IMR-90 (cell line): ENCODE data around the gene SERPINA12.

Experiments used
- BHLHE40 ChIP-seq: fragments of 150-350 bp; IDR thresholded peaks from 2 replicates; pipeline ENCODE4 v1.6.1; 2016; ENCODE audit warnings: mild to moderate bottlenecking, low read depth, low read length
- CEBPB ChIP-seq: IDR thresholded peaks from 2 replicates; pipeline ENCODE4 v1.6.1; 2012; ENCODE audit warnings: low read depth, low read length, improper control_type of control experiment
- CHD1 ChIP-seq: IDR thresholded peaks from 2 replicates; pipeline ENCODE4 v1.6.1; 2012; ENCODE audit warnings: low read depth, low read length, improper control_type of control experiment
- FOS ChIP-seq: fragments of 150-350 bp; IDR thresholded peaks from 2 replicates; pipeline ENCODE4 v1.6.1; 2016; ENCODE audit warnings: low read depth, low read length
- MAFK ChIP-seq: IDR thresholded peaks from 2 replicates; pipeline ENCODE4 v1.6.1; 2012; ENCODE audit warnings: low read depth, low read length, improper control_type of control experiment
- MAZ ChIP-seq: IDR thresholded peaks from 2 replicates; pipeline ENCODE4 v1.6.1; 2012; ENCODE audit warnings: low read depth, mild to moderate bottlenecking, low read length, improper control_type of control experiment, moderate library complexity, borderline replicate concordance
- MXI1 ChIP-seq: IDR thresholded peaks from 2 replicates; pipeline ENCODE4 v1.6.1; 2012; ENCODE audit warnings: low read depth, mild to moderate bottlenecking, low read length, moderate library complexity, borderline replicate concordance
- NFE2L2 ChIP-seq: fragments of 150-350 bp; IDR thresholded peaks from 2 replicates; pipeline ENCODE4 v1.6.1; 2016; ENCODE audit warnings: low read depth, mild to moderate bottlenecking, low read length
- POLR2A ChIP-seq: IDR thresholded peaks from 2 replicates; pipeline ENCODE4 v1.6.1; 2012; ENCODE audit warnings: mild to moderate bottlenecking, low read depth, low read length
- RAD21 ChIP-seq: IDR thresholded peaks from 2 replicates; pipeline ENCODE4 v1.6.1; 2012; ENCODE audit warnings: low read length, improper control_type of control experiment
- RFX5 ChIP-seq: IDR thresholded peaks from 2 replicates; pipeline ENCODE4 v1.8.0; 2012; ENCODE audit warnings: low read depth, mild to moderate bottlenecking, low read length, moderate library complexity
- SMC3 ChIP-seq: fragments of 150-350 bp; IDR thresholded peaks from 2 replicates; pipeline ENCODE4 v1.6.1; 2016; ENCODE audit warnings: low read depth, mild to moderate bottlenecking, antibody characterized with exemption, low read length, moderate library complexity
- TF ChIP-seq, protein P1 (sequence below): conservative IDR thresholded peaks from 2 replicates; pipeline ENCODE4 v1.5.1; 2012; ENCODE audit warnings: mild to moderate bottlenecking, low read depth, low read length, improper control_type of control experiment
- TF ChIP-seq, protein P2 (sequence below): fragments of 150-350 bp; IDR thresholded peaks from 2 replicates; pipeline ENCODE4 v1.6.1; 2016; ENCODE audit warnings: low read depth, mild to moderate bottlenecking, low read length, moderate library complexity, borderline replicate concordance

DNA sequence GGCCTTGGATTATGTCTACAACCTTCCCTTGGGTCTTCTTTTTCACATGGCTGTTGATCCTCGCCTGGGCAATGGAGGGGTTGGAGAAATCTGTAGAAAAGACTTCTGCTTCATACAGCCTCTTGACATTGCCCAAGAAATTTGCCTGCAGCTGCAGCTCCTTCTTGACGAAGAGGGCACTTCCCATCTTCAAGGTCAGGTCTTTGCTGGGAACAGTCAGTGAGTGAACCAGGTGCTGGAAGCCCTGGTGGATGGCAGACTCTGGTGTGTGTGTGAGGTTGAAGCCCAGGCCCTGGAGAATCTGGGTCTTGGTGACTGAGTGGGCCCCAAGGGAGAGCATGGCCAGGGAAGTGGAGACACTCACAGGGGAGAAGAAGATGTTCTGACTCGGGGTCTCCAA lies 40.0 kb downstream of the SERPINA12 start:
- TF ChIP-seq, protein P1, sequence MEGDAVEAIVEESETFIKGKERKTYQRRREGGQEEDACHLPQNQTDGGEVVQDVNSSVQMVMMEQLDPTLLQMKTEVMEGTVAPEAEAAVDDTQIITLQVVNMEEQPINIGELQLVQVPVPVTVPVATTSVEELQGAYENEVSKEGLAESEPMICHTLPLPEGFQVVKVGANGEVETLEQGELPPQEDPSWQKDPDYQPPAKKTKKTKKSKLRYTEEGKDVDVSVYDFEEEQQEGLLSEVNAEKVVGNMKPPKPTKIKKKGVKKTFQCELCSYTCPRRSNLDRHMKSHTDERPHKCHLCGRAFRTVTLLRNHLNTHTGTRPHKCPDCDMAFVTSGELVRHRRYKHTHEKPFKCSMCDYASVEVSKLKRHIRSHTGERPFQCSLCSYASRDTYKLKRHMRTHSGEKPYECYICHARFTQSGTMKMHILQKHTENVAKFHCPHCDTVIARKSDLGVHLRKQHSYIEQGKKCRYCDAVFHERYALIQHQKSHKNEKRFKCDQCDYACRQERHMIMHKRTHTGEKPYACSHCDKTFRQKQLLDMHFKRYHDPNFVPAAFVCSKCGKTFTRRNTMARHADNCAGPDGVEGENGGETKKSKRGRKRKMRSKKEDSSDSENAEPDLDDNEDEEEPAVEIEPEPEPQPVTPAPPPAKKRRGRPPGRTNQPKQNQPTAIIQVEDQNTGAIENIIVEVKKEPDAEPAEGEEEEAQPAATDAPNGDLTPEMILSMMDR, result no peak
- TF ChIP-seq RAD21 (no peak), CEBPB (no peak), POLR2A (no peak), MAFK (no peak), CHD1 (no peak), SMC3 (no peak), FOS (no peak), NFE2L2 (no peak), MAZ (no peak), MXI1 (no peak), BHLHE40 (no peak), RFX5 (no peak)
- TF ChIP-seq, protein P2, sequence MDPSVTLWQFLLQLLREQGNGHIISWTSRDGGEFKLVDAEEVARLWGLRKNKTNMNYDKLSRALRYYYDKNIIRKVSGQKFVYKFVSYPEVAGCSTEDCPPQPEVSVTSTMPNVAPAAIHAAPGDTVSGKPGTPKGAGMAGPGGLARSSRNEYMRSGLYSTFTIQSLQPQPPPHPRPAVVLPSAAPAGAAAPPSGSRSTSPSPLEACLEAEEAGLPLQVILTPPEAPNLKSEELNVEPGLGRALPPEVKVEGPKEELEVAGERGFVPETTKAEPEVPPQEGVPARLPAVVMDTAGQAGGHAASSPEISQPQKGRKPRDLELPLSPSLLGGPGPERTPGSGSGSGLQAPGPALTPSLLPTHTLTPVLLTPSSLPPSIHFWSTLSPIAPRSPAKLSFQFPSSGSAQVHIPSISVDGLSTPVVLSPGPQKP, result no peak
